HCT116 (cell line): ENCODE measurements around the gene LAMTOR1. TPM values are rescaled to one million over a fixed set of nuclear protein-coding genes. Genes with fewer than 3 reads are reported as not detected.

Experiments used
- ATAC-seq: fragments of 200-7000 bp; cut with Tn5 transposase; 2 replicates; pipeline ENCODE4 v1.9.1; 2020; ENCODE audit warnings: mild to moderate bottlenecking, moderate library complexity
- BruUV-seq: library from RNA; stranded (reverse); fragments of 400-500 nt; replicated peaks from 2 replicates; lab custom pipeline; 2021; lab: Mats Ljungman, UMichigan
- CTCF ChIA-PET: fragments of 300-600 bp; sonication (Branson Sonifier 250); formaldehyde crosslinking; loops from one replicate; lab custom pipeline; 2021; ENCODE audit warnings: antibody characterized with exemption; lab: Charles Lee
- POLR2A ChIA-PET: fragments of 300-600, 350-600 bp; sonication (Branson Sonifier 250); formaldehyde crosslinking; loops from one replicate; lab custom pipeline; 2021; ENCODE audit warnings: antibody characterized with exemption; lab: Charles Lee
- RAD21 ChIA-PET, 2 experiments: fragments of 300-600 bp; sonication (Branson Sonifier 250); formaldehyde crosslinking; loops; one replicate each; lab custom pipeline; 2023; ENCODE audit warnings: low total read pairs in 2 of 2; ENCODE audit not compliant: uncharacterized antibody in 2 of 2, unreplicated experiment in 2 of 2, low non-redundant PET in 1 of 2; lab: Charles Lee
- DNase-seq: peaks from one replicate; pipeline ENCODE4 v3.0.0-alpha.2; 2010; ENCODE audit warnings: low read depth, low spot score
- H2AFZ ChIP-seq: fragments of 200-600 bp; shearing (Covaris generic), sonication (generic); 2 replicates; pipeline ENCODE4 v1.6.1; 2017; ENCODE audit warnings: low read depth, mixed run types, mixed read lengths, antibody characterized with exemption, low read length; ENCODE audit not compliant: poor library complexity, severe bottlenecking
- H3K27ac ChIP-seq: 2 replicates; pipeline ENCODE4 v1.5.1; 2012; ENCODE audit warnings: low read depth, low read length
- H3K27me3 ChIP-seq: fragments of 200-600 bp; sonication (generic); 2 replicates; pipeline ENCODE4 v1.6.1; 2016; ENCODE audit warnings: mixed run types, low read length, mixed read lengths; ENCODE audit not compliant: insufficient read depth
- H3K36me3 ChIP-seq, 2 experiments: fragments of 200-500 bp in 1 of 2; fragments of 200-600 bp in 1 of 2; sonication (Bioruptor generic) in 1 of 2; sonication (generic) in 1 of 2; 2 replicates each; pipeline versions ENCODE4 v1.5.1 to v1.6.1; 2014 to 2016; ENCODE audit warnings: low read length in 2 of 2, inconsistent platforms in 1 of 2, mixed read lengths in 1 of 2, mixed run types in 1 of 2; ENCODE audit not compliant: insufficient read depth in 2 of 2, control insufficient read depth in 1 of 2
- H3K4me1 ChIP-seq, 2 experiments: fragments of 200-600 bp in 1 of 2; sonication (generic) in 1 of 2; 2 replicates each; pipeline versions ENCODE4 v1.5.1 to v1.6.1; 2012 to 2017; ENCODE audit warnings: low read length in 2 of 2, inconsistent platforms in 1 of 2, mild to moderate bottlenecking in 1 of 2, mixed read lengths in 1 of 2, mixed run types in 1 of 2, moderate library complexity in 1 of 2; ENCODE audit not compliant: insufficient read depth in 2 of 2, control insufficient read depth in 1 of 2
- H3K4me2 ChIP-seq: fragments of 200-600 bp; sonication (generic); 2 replicates; pipeline ENCODE4 v1.6.1; 2017; ENCODE audit warnings: mixed run types, low read length, mixed read lengths
- H3K4me3 ChIP-seq, 2 experiments: fragments of 200-600 bp in 1 of 2; sonication (generic) in 1 of 2; replicated peaks in 1 of 2; 2 replicates each; pipeline ENCODE4 v1.5.1; 2011 to 2016; ENCODE audit warnings: low read length in 2 of 2, control low read depth in 1 of 2, low read depth in 1 of 2, mild to moderate bottlenecking in 1 of 2, mixed read lengths in 1 of 2, mixed run types in 1 of 2
- H3K79me2 ChIP-seq: fragments of 200-600 bp; sonication (generic); 2 replicates; pipeline ENCODE4 v1.6.1; 2017; ENCODE audit warnings: mild to moderate bottlenecking, mixed run types, low read length, moderate library complexity, mixed read lengths; ENCODE audit not compliant: insufficient read depth
- H3K9ac ChIP-seq: fragments of 200-600 bp; sonication (generic); 2 replicates; pipeline ENCODE4 v1.6.1; 2016; ENCODE audit warnings: low read length, mixed read lengths
- H3K9me2 ChIP-seq: fragments of 200-600 bp; sonication (generic), shearing (Covaris generic); 2 replicates; pipeline ENCODE4 v1.6.1; 2017; ENCODE audit warnings: mixed run types, mild to moderate bottlenecking, moderate library complexity; ENCODE audit not compliant: insufficient read depth
- H3K9me3 ChIP-seq, 2 experiments: fragments of 200-500 bp in 1 of 2; fragments of 200-600 bp in 1 of 2; sonication (Bioruptor generic) in 1 of 2; sonication (generic) in 1 of 2; 2 replicates each; pipeline ENCODE4 v1.6.1; 2014 to 2017; ENCODE audit warnings: low read length in 2 of 2, mixed read lengths in 2 of 2, inconsistent platforms in 1 of 2, low read depth in 1 of 2, mild to moderate bottlenecking in 1 of 2, mixed run types in 1 of 2, moderate library complexity in 1 of 2; ENCODE audit not compliant: control insufficient read depth in 1 of 2, insufficient read depth in 1 of 2
- H4K20me1 ChIP-seq: fragments of 200-600 bp; sonication (generic), shearing (Covaris generic); 2 replicates; pipeline ENCODE4 v1.6.1; 2017; ENCODE audit warnings: mixed run types, mild to moderate bottlenecking, moderate library complexity; ENCODE audit not compliant: insufficient read depth
- CBX3 ChIP-seq: IDR thresholded peaks from 2 replicates; pipeline ENCODE4 v1.6.1; 2012; ENCODE audit warnings: low read depth
- CEBPB ChIP-seq: IDR thresholded peaks from 2 replicates; pipeline ENCODE4 v1.6.1; 2012; ENCODE audit warnings: low read depth
- EZH2 ChIP-seq: fragments of 200-600 bp; sonication (generic); IDR thresholded peaks from 2 replicates; pipeline ENCODE4 v1.6.1; 2017; ENCODE audit warnings: antibody characterized with exemption, mixed run types
- FOSL1 ChIP-seq: IDR thresholded peaks from 2 replicates; pipeline ENCODE4 v1.6.1; 2012; ENCODE audit warnings: low read depth
- POLR2A ChIP-seq: IDR thresholded peaks from 2 replicates; pipeline ENCODE4 v1.7.0; 2011; ENCODE audit warnings: borderline replicate concordance; ENCODE audit not compliant: insufficient read depth, insufficient read length; ENCODE audit errors: extremely low read depth
- RAD21 ChIP-seq: IDR thresholded peaks from 2 replicates; pipeline ENCODE4 v1.6.1; 2012; ENCODE audit warnings: low read depth, mild to moderate bottlenecking
- SIN3A ChIP-seq: IDR thresholded peaks from 2 replicates; pipeline ENCODE4 v1.6.1; 2012; ENCODE audit warnings: low read depth
- SRF ChIP-seq: IDR thresholded peaks from 2 replicates; pipeline ENCODE4 v1.6.1; 2012; ENCODE audit warnings: low read depth
- TCF7L2 ChIP-seq: IDR thresholded peaks from 2 replicates; pipeline ENCODE4 v1.7.0; 2011; ENCODE audit warnings: borderline replicate concordance, inconsistent platforms; ENCODE audit not compliant: insufficient read depth, insufficient read length; ENCODE audit errors: extremely low read depth
- intact Hi-C: fragments of 100-400 bp; cut with micrococcal nuclease; formaldehyde crosslinking; loops from 2 replicates; pipeline ENCODE4 v1.10.0; 2022
- total RNA-seq: library from RNA; stranded (reverse); gene quantifications from one replicate; pipeline ENCODE4 v1.2.1, GENCODE V29; 2021; ENCODE audit not compliant: unreplicated experiment
- TF ChIP-seq, protein P1 (sequence below): IDR thresholded peaks from 2 replicates; pipeline ENCODE4 v1.6.1; 2012; ENCODE audit warnings: low read depth
- TF ChIP-seq, protein P2 (sequence below): IDR thresholded peaks from 2 replicates; pipeline ENCODE4 v1.6.1; 2011; ENCODE audit warnings: mild to moderate bottlenecking, low read length, moderate library complexity; ENCODE audit not compliant: insufficient replicate concordance; ENCODE audit errors: extremely low read depth
- TF ChIP-seq, protein P3 (sequence below): IDR thresholded peaks from 2 replicates; pipeline ENCODE4 v1.6.1; 2012

Gene LAMTOR1
- total RNA-seq, 1 experiment from 2014 or later = 63.9 TPM

DNA sequence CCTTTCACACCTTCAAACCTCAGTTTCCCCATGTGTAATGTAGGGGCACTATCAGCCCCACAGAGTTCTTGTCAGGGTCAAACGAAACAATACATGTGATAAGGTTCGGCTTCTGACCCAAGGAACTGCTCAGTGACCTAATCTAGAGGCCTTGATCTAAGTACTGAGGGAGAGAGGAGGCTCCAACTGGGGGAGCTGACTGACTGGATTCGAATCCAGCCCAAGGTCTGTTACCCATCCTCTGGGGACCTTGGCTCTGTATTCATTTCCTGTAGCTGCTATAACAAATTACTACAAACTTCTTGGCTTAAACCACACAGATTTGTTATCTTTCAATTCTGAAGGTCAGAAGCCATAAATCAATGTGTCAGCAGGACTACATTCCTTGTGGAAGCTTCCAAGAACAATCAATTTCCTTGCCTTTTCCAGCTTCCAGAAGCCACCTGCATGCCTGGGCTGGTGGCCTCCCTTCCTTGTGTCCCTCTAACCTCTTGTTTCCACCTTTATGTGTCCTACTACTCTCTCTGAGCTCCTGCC is 20.1 kb upstream of the LAMTOR1 start:
- DNase-seq (no peak), ATAC-seq (no peak)
- H3K4me2 ChIP-seq = no peak overlapping the region
- no peak overlapping the region for H3K4me3 ChIP-seq
- intact Hi-C loops = no loop called here
- H2AFZ ChIP-seq = no peak overlapping the region
- RAD21 ChIA-PET = no interaction called here
- H3K4me1 ChIP-seq = no peaks in the 10 kb centered on the region
- no peaks in the 10 kb centered on the region for H3K36me3 ChIP-seq
- peaks cover under 1 to 10% of the 10 kb centered on the region in 2 experiments; a peak in 3 of 4 replicates for H3K9me3 ChIP-seq
- H4K20me1 ChIP-seq = no peaks in the 10 kb centered on the region
- TF ChIP-seq CEBPB = no peak
- TF ChIP-seq TCF7L2 = no peak
- no peak for TF ChIP-seq POLR2A
- TF ChIP-seq, protein P1, sequence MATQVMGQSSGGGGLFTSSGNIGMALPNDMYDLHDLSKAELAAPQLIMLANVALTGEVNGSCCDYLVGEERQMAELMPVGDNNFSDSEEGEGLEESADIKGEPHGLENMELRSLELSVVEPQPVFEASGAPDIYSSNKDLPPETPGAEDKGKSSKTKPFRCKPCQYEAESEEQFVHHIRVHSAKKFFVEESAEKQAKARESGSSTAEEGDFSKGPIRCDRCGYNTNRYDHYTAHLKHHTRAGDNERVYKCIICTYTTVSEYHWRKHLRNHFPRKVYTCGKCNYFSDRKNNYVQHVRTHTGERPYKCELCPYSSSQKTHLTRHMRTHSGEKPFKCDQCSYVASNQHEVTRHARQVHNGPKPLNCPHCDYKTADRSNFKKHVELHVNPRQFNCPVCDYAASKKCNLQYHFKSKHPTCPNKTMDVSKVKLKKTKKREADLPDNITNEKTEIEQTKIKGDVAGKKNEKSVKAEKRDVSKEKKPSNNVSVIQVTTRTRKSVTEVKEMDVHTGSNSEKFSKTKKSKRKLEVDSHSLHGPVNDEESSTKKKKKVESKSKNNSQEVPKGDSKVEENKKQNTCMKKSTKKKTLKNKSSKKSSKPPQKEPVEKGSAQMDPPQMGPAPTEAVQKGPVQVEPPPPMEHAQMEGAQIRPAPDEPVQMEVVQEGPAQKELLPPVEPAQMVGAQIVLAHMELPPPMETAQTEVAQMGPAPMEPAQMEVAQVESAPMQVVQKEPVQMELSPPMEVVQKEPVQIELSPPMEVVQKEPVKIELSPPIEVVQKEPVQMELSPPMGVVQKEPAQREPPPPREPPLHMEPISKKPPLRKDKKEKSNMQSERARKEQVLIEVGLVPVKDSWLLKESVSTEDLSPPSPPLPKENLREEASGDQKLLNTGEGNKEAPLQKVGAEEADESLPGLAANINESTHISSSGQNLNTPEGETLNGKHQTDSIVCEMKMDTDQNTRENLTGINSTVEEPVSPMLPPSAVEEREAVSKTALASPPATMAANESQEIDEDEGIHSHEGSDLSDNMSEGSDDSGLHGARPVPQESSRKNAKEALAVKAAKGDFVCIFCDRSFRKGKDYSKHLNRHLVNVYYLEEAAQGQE = no peak
- TF ChIP-seq SRF = no peak
- no peak for TF ChIP-seq RAD21
- no peak for TF ChIP-seq EZH2
- no peak for TF ChIP-seq SIN3A
- TF ChIP-seq, protein P2, sequence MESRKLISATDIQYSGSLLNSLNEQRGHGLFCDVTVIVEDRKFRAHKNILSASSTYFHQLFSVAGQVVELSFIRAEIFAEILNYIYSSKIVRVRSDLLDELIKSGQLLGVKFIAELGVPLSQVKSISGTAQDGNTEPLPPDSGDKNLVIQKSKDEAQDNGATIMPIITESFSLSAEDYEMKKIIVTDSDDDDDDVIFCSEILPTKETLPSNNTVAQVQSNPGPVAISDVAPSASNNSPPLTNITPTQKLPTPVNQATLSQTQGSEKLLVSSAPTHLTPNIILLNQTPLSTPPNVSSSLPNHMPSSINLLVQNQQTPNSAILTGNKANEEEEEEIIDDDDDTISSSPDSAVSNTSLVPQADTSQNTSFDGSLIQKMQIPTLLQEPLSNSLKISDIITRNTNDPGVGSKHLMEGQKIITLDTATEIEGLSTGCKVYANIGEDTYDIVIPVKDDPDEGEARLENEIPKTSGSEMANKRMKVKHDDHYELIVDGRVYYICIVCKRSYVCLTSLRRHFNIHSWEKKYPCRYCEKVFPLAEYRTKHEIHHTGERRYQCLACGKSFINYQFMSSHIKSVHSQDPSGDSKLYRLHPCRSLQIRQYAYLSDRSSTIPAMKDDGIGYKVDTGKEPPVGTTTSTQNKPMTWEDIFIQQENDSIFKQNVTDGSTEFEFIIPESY = no peak
- no peak for TF ChIP-seq CBX3
- TF ChIP-seq FOSL1 = no peak
- TF ChIP-seq, protein P3, sequence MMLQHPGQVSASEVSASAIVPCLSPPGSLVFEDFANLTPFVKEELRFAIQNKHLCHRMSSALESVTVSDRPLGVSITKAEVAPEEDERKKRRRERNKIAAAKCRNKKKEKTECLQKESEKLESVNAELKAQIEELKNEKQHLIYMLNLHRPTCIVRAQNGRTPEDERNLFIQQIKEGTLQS = no peak
- H3K9me2 ChIP-seq = no peaks in the 10 kb centered on the region
- no peaks in the 10 kb centered on the region for H3K27me3 ChIP-seq
- H3K27ac ChIP-seq = no peak overlapping the region
- CTCF ChIA-PET = interaction anchor here (1.0 kb wide), 1 partner anchor 21 kb away, joined by 3 read pairs; no protein-coding TSS in a partner anchor
- no peaks in the 10 kb centered on the region for H3K79me2 ChIP-seq
- POLR2A ChIA-PET = no interaction called here
- no peak overlapping the region for H3K9ac ChIP-seq
- BruUV-seq = no TSS peak
